ENCODE data around the gene RNF123.

RNF123 gene

DNA sequence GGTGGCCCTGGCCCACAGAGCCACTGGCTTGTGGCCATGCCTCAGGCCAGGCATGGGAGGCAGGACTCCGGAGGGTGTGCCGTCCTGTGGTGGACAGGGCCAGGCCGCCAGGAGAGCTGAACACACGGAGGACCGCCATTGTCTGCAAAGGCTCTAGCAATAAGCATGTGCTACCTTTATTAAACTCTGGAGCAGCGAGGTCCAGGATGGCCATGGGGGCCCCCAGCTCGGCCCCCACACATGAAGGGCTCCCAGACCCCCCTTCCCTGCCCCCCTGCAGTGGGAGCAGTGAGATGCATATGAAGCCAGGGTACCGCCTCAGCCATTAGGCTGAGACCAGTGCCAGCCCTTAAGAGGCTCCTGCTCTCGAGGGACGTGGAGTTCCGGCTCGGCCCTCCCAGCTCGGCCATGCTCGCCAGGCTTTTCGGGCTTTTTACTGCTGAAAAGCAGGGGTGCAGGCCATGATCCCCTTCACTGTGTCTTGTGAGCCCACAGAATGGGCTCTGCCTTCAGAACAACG, 27.4 kb downstream of the RNF123 start:
- Histone ChIP-seq H3K4me1 (ENCODE audit: insufficient read depth, low read length) (no peaks in the 10 kb centered on the region), H3K27me3 (ENCODE audit: insufficient read depth, low read length) (no peaks in the 10 kb centered on the region), H3K36me3 (ENCODE audit: insufficient read depth, low read length) (peaks cover 39% of the 10 kb centered on the region), H2AFZ (ENCODE audit: low read depth, low read length) (no peak overlapping the region), H3K4me3 (ENCODE audit: low read length) (no peak overlapping the region), H3K9me3 (ENCODE audit: low read length) (no peaks in the 10 kb centered on the region)

DNA sequence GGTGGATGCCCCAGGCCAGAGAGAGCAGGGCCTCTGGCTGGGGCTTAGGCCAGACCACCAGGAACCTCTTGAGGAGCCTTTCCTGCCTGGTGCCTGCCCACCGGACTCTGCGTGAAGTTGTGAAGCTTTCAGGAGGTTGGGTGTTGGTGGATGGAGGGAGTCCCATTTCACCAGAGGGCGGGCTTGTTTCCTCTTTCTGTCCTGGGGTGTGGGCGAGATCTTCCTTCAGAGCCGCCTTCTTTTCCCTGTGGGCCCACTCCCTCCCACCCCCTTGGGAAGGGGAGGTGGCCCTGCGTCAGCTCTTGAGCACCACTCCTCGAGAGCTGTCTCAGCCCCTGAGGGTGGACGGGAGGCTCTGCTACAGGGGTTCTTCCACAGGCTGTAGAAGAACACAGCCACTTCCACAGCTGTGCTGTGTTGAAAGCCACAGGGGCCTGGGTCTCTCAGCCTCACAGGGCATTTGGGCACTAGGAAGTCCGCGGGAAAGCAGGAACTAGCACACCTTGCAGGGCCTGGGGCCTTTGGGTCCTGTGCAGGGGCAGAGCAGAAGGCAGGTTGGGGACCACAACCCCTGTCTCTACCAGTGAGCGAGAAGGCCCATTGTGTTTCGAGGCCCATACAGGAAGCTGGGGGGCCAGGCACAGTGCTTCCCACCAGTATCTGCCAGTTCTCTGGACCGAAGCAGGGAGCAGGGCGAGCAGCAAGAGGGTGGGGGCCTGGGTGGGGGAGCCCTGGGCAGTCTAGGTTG, 28.0 kb downstream of the RNF123 start:
- Histone ChIP-seq H3K4me1 (ENCODE audit: insufficient read depth, low read length) (peaks cover under 1% of the 10 kb centered on the region), H2AFZ (ENCODE audit: low read depth, low read length) (no peak overlapping the region), H3K36me3 (ENCODE audit: insufficient read depth, low read length) (peaks cover 46% of the 10 kb centered on the region), H3K27me3 (ENCODE audit: insufficient read depth, low read length) (no peaks in the 10 kb centered on the region), H3K4me3 (ENCODE audit: low read length) (no peak overlapping the region), H3K9me3 (ENCODE audit: low read length) (no peaks in the 10 kb centered on the region)

DNA sequence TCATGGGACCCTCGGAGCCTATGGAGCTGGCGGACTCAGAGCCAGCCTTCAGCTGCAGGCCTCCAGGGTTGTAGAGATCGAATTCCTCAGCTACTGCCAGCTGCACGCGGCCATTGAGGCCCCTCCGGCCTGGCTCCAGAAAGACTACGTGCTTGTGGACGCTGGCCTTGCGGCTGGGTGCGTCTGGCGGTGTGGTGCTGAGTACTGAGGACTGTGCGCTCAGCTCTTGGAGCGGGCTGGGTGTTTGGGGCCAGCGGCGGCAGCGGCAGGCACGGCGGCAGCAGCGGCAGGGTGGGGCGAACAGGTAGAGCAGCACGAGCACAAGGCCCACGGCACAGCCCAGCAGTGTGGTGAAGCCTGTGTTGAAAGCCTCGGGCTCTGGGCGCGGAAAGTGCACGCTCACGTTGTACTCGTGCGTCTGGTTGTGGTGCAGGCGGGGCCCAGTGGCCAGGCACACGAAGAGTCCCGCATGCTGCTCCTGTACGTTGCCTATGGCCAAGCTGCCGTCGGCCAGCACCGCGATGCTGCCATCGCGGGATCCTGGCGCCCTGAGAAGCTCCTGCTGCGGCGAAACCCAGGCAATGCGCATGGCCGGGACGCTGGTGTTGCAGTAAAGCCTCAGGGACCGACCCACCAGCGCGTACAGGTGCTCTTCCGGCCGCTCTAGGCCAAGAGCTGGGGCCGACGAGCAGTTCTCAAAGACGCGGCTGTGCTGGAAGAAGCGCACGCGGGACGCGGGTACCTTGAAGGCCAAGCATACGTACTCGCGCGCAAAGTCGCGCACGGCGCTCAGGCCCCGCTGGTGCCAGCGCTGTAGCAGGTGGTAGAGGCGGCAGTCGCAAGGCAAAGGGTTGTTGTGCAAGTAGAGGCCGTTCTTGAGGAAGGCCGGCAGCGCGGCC, 28.9 kb downstream of the RNF123 start:
- Histone ChIP-seq H3K9me3 (ENCODE audit: low read length) (no peaks in the 10 kb centered on the region), H3K27me3 (ENCODE audit: insufficient read depth, low read length) (no peaks in the 10 kb centered on the region), H3K4me1 (ENCODE audit: insufficient read depth, low read length) (peaks cover 8% of the 10 kb centered on the region), H2AFZ (ENCODE audit: low read depth, low read length) (no peak overlapping the region), H3K4me3 (ENCODE audit: low read length) (no peak overlapping the region), H3K36me3 (ENCODE audit: insufficient read depth, low read length) (peaks cover 49% of the 10 kb centered on the region)

DNA sequence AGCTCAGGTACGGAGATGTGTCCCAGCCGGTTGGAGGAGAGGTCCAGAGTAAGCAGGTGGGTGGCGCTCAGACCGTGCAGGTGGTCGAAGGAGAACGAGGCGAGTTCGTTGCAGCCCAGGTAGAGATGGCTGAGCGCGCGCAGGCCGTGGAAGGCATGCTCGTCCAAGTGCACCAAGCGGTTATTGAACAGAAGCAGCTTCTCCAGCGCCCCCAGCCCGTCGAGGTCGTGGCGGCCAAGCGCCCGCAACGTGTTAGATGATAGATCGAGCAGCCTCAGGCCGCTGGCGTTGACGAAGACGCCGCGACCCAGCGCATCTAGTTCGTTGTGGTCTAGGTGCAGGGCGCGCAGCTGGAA, 29.5 kb downstream of the RNF123 start:
- Histone ChIP-seq H3K4me3 (ENCODE audit: low read length) (no peak overlapping the region), H3K36me3 (ENCODE audit: insufficient read depth, low read length) (peaks cover 49% of the 10 kb centered on the region), H3K9me3 (ENCODE audit: low read length) (no peaks in the 10 kb centered on the region), H2AFZ (ENCODE audit: low read depth, low read length) (no peak overlapping the region), H3K27me3 (ENCODE audit: insufficient read depth, low read length) (no peaks in the 10 kb centered on the region), H3K4me1 (ENCODE audit: insufficient read depth, low read length) (peaks cover 12% of the 10 kb centered on the region)

DNA sequence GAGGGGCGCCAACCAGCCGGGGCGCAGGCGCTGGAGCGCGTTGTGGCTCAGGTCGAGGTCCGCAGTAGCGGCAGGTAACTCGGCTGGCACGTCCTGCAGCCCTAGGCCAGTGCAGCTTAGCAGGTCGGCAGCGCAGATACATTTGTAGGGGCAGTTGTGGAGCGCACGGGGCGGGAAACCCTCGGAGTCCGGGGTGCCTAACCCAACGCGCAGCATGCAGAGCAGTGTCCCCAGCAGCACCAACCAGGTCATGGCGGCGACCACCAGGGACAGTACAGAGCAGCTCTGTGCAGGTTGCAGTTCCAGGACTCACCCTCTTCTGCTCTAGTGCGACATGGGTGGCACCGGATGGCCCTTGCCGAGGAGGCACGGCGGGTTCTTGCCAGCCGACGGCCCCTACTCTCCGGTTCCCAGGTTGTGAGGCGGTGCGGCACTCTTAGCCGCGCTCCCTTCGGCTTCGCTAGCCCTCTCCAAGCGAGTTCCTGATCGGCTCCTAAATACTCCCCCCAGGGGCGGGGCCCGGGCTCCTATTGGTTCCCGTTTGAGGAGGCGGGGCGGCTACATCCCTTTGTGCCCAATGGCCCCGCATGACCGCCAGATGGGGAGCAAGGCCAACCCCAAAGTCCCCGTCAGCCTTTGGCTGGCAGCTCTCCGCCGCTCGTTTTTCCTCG, 30.0 kb downstream of the RNF123 start, which contains the start of gene AMIGO3:
AMIGO3 (minus strand) TSS at position 471 of the 671 bp plus-strand sequence; CDS start at position 252, 219 bp downstream.
- H3K4me1 ChIP-seq (ENCODE audit: insufficient read depth, low read length), result peaks cover 15% of the 10 kb centered on the region
- peaks cover 49% of the 10 kb centered on the region for H3K36me3 ChIP-seq (ENCODE audit: insufficient read depth, low read length)
- H3K4me3 ChIP-seq (ENCODE audit: low read length), result no peak within 1 kb of the TSS
- no peaks in the 10 kb centered on the region for H3K27me3 ChIP-seq (ENCODE audit: insufficient read depth, low read length)
- H2AFZ ChIP-seq (ENCODE audit: low read depth, low read length), result no peak within 1 kb of the TSS
- no peaks in the 10 kb centered on the region for H3K9me3 ChIP-seq (ENCODE audit: low read length)

DNA sequence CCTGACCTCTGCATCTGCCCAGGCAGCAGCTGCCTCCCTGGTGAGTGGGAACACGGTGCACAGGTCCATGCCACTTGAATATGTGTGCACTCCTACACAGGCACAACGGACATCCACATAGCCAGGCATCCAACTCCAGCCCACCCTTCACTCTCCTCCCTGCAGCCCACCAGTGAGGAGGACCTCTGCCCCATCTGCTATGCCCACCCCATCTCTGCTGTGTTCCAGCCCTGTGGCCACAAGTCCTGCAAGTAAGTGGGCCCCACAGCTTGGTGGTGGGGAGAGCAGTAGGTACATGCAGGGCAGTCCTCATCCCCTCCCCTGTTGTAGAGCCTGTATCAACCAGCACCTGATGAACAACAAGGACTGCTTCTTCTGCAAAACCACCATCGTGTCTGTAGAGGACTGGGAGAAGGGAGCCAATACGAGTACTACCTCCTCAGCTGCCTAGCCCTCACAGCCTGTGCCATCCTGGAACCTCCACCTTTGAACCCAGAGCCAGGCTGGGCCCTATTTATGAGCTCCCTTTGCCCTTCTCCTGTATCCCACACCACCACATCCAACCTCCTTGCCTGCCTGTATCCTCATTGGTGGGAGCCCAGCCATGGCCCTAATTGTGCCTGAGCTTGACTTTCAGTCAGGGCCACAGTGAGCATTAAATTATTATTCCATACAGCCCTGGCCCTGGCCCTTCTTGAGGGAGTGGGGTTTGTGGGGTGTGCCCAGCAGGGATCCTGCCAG, 31.7 kb downstream of the RNF123 start:
- Histone ChIP-seq H3K4me3 (ENCODE audit: low read length) (no peak overlapping the region), H3K36me3 (ENCODE audit: insufficient read depth, low read length) (peaks cover 59% of the 10 kb centered on the region), H2AFZ (ENCODE audit: low read depth, low read length) (no peak overlapping the region), H3K9me3 (ENCODE audit: low read length) (no peaks in the 10 kb centered on the region), H3K27me3 (ENCODE audit: insufficient read depth, low read length) (no peaks in the 10 kb centered on the region), H3K4me1 (ENCODE audit: insufficient read depth, low read length) (peaks cover 21% of the 10 kb centered on the region)

DNA sequence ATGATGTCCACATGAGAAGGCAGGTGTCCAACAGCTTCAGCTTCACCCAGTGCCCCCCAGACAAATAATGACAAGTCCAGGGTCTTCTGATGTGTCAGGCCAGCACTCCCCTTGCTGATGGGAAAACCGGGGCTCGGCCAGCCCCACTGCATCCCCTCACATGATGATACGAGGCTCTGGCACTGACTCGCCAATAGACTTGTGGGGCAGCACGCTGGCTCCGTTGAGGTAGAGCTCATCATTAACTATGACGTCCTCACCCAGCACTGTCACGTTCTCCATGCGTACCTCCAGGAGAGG, 32.2 kb downstream of the RNF123 start:
- H3K27me3 ChIP-seq (ENCODE audit: insufficient read depth, low read length), result no peaks in the 10 kb centered on the region
- H2AFZ ChIP-seq (ENCODE audit: low read depth, low read length), result no peak overlapping the region
- no peaks in the 10 kb centered on the region for H3K9me3 ChIP-seq (ENCODE audit: low read length)
- no peak overlapping the region for H3K4me3 ChIP-seq (ENCODE audit: low read length)
- peaks cover 59% of the 10 kb centered on the region for H3K36me3 ChIP-seq (ENCODE audit: insufficient read depth, low read length)
- peaks cover 21% of the 10 kb centered on the region for H3K4me1 ChIP-seq (ENCODE audit: insufficient read depth, low read length)

DNA sequence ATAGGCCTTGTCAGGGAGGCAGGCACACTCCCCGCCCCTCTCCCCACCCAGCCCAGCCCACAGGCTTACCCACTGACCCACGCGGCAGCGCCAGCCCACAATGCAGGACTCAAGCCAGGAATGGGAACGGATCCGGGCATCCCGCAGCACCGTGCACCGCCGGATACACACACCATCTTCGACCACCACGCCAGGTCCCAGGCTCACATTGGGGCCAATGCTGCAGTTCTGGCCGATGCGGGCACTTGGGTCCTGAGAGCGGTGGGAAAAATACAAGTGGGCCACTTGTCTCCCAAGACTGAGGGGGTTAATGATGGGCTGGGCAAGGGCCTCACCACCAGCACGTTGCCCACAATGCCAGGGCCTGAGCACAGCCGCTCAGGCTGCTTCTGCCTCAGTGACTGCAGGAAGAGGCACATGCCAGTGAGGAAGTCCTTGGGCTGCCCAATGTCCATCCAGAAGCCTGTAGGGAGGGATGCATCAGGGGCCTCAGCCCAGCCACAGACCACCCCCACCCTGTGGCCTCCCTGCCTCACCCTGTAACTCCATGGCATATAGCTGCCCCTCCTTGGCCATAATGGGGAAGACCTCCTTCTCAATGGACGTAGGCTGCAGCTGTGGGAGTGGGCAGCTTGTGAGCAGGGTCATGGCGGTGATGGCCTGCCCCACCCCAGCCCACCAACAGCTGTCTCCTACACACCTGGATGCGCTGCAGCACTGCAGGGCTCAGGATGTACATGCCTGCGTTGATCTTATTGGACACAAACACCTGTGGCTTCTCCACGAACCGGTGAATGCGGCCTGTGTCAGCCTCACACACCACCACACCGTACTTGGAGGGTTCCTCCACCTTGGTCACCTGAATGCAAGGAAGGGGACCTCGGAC, 32.8 kb downstream of the RNF123 start:
- peaks cover 21% of the 10 kb centered on the region for H3K4me1 ChIP-seq (ENCODE audit: insufficient read depth, low read length)
- no peaks in the 10 kb centered on the region for H3K27me3 ChIP-seq (ENCODE audit: insufficient read depth, low read length)
- peak overlapping the region; percentile 92 for H3K4me3 ChIP-seq (ENCODE audit: low read length)
- no peaks in the 10 kb centered on the region for H3K9me3 ChIP-seq (ENCODE audit: low read length)
- H2AFZ ChIP-seq (ENCODE audit: low read depth, low read length), result no peak overlapping the region
- H3K36me3 ChIP-seq (ENCODE audit: insufficient read depth, low read length), result peaks cover 65% of the 10 kb centered on the region

DNA sequence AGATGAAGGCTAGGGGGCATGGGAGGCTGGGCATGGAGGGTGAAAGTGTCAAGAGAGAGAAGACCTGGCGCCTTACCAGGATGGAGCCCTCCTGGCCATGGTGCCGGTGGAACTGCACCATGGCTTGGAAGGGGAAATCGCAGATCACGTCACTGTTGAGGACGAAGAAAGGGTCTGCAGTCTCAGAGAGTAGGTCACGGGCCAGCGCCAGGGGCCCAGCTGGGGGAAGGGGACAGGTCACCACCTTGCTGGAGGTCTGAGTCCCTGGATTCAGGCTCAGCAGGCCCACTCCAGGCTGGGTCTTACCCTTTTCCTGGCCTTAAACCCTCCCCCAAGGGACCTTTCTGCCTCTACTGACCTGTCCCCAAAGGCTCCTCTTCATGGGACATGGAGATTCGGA, 33.5 kb downstream of the RNF123 start:
- Histone ChIP-seq H2AFZ (ENCODE audit: low read depth, low read length) (no peak overlapping the region), H3K4me3 (ENCODE audit: low read length) (peak overlapping the region; percentile 92), H3K27me3 (ENCODE audit: insufficient read depth, low read length) (no peaks in the 10 kb centered on the region), H3K4me1 (ENCODE audit: insufficient read depth, low read length) (peaks cover 21% of the 10 kb centered on the region), H3K36me3 (ENCODE audit: insufficient read depth, low read length) (peaks cover 69% of the 10 kb centered on the region), H3K9me3 (ENCODE audit: low read length) (no peaks in the 10 kb centered on the region)

DNA sequence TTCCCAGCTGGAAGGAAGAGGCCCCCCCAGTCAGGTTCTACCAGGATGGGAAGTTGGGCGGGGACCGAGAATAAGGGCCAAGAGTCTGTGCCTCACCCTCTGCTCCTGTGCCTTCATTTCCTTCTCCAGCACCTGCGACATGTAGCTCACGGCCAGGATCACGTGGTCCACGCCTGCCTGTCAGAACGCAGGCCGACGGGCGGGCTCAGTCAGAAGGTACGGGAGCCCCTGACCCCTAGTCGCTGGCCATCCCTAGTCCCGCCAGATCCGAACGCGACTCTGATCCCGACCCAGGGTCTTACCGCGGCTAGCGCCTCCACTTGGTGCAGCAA, 33.9 kb downstream of the RNF123 start:
- H3K27me3 ChIP-seq (ENCODE audit: insufficient read depth, low read length), result no peaks in the 10 kb centered on the region
- H3K36me3 ChIP-seq (ENCODE audit: insufficient read depth, low read length), result peaks cover 69% of the 10 kb centered on the region
- H3K9me3 ChIP-seq (ENCODE audit: low read length), result no peaks in the 10 kb centered on the region
- H3K4me3 ChIP-seq (ENCODE audit: low read length), result peak overlapping the region; percentile 92
- peak overlapping the region; percentile 60 for H2AFZ ChIP-seq (ENCODE audit: low read depth, low read length)
- peaks cover 21% of the 10 kb centered on the region for H3K4me1 ChIP-seq (ENCODE audit: insufficient read depth, low read length)

DNA sequence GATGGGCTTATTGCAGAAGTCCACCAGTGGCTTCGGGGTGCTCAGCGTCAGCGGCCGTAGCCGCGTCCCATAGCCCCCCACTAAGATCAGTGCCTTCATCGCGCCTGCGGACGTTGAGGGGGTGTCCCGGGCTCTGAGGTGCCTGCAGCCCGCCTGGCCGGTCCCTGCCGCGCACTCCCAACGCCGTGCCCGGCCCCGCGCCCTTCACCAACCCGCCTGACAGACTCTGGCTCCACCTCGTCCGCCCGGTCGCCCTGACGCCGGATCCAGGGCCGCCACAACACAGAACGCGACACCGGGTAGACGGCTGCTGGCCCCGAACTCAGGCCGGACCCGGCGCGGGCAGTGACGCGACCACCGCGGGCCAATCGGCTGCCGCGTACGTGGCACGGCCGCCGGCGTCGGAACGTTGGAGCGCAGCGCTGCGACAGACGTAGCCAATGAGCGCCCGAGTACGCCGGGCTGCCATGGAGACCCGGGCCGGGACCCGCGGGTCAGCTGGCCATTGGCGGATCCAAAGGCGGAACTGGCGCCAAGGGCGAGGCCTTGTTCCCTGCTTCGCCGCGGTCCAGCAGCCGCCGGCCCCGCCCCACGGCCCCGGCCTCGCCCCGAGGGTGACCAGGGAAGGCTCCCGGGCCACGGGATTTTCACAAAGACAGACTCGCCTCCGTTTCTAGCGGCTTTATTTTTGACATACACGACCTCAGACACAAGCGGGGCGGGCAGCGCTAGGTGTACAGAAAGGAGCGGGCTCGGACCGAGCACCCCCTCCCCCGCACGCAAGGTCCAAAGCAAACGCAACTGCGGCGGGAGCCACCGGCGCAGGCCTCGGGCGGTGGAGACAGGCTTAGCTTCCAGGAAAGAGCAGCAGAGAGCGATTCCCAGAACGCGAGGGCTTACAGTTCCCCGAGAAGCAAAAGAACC, 34.5 kb downstream of the RNF123 start, which contains the start of gene GMPPB:
GMPPB (minus strand) TSS at position 324 of the 924 bp plus-strand sequence; CDS start at position 99, 225 bp downstream.
- Histone ChIP-seq H3K9me3 (ENCODE audit: low read length) (no peaks in the 10 kb centered on the region), H3K36me3 (ENCODE audit: insufficient read depth, low read length) (peaks cover 65% of the 10 kb centered on the region), H2AFZ (ENCODE audit: low read depth, low read length) (peak within 1 kb of the TSS; percentile 78), H3K4me1 (ENCODE audit: insufficient read depth, low read length) (peaks cover 21% of the 10 kb centered on the region), H3K4me3 (ENCODE audit: low read length) (peak within 1 kb of the TSS; percentile 92), H3K27me3 (ENCODE audit: insufficient read depth, low read length) (no peaks in the 10 kb centered on the region)
